Activated CD8-positive, alpha-beta T cell treated with anti-CD3 and anti-CD28 coated beads for 36 hours (primary cell): Measurements from ENCODE around the gene ATXN1. TPM values are rescaled to one million over a fixed set of nuclear protein-coding genes. Genes with fewer than 3 reads are reported as not detected.

Source experiments
- ATAC-seq: fragments of 200-7000 bp; cut with Tn5 transposase; one replicate; pipeline ENCODE4 v1.10.0; 2021; ENCODE audit warnings: mild to moderate bottlenecking, moderate library complexity
- CTCF ChIA-PET: fragments of 350-600 bp; sonication (Branson Sonifier 250); formaldehyde crosslinking; loops from one replicate; lab custom pipeline; 2021; ENCODE audit warnings: antibody characterized with exemption; lab: Charles Lee
- POLR2A ChIA-PET: fragments of 350-600 bp; sonication (Branson Sonifier 250); formaldehyde crosslinking; loops from one replicate; lab custom pipeline; 2021; ENCODE audit warnings: antibody characterized with exemption; lab: Charles Lee
- DNase-seq: peaks from one replicate; pipeline ENCODE4 v3.0.0-alpha.2; 2020
- H3K27ac Mint-ChIP-seq: one replicate; pipeline ENCODE4 v1.8.0; 2021; ENCODE audit warnings: mild to moderate bottlenecking, mixed read lengths
- H3K27me3 Mint-ChIP-seq: one replicate; pipeline ENCODE4 v1.8.0; 2021; ENCODE audit warnings: mixed read lengths
- H3K36me3 Mint-ChIP-seq: one replicate; pipeline ENCODE4 v1.8.0; 2021; ENCODE audit warnings: low read depth, mixed read lengths
- H3K4me1 Mint-ChIP-seq: one replicate; pipeline ENCODE4 v1.8.0; 2021; ENCODE audit warnings: low read depth, mixed read lengths
- H3K4me3 Mint-ChIP-seq: one replicate; pipeline ENCODE4 v1.8.0; 2021; ENCODE audit warnings: mild to moderate bottlenecking, moderate library complexity, mixed read lengths
- H3K9me3 Mint-ChIP-seq: one replicate; pipeline ENCODE4 v1.8.0; 2021; ENCODE audit warnings: mixed read lengths
- intact Hi-C: fragments of 100-400 bp; cut with micrococcal nuclease; formaldehyde crosslinking; loops from one replicate; pipeline ENCODE4 v1.10.0; 2022
- total RNA-seq, 2 experiments: library from RNA; stranded (reverse); gene quantifications; one replicate each; pipeline ENCODE4 v1.2.3, GENCODE V29; 2021
- TF ChIP-seq, protein P1 (sequence below): fragments of 200-600 bp; IDR thresholded peaks from one replicate; pipeline ENCODE4 v1.8.0; 2022; ENCODE audit warnings: antibody characterized with exemption, mild to moderate bottlenecking

ATXN1 gene
- total RNA-seq, 2 experiments from 2014 or later: 35.4 to 40.8 TPM

DNA sequence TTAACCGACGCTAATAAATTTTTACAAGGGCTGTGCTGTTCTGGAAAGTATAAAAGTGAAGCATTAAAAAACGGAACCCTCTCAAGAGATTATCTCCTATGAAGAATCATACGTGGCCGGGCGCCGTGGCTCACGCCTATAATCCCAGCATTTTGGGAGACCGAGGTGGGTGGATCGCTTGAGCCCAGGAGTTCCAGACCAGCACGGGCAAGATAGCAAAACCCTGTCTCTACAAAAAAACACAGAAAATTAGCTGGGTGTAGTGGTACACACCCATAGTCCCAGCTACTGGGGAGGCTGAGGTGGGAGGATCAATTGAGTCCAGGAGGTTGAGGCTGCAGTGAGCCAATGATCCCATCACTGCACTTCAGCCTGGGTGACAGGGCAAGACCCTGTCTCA is 439.4 kb downstream of the ATXN1 start:
- Mint-ChIP-seq H3K9me3 (no peaks in the 10 kb centered on the region), H3K27ac (peak overlapping the region; percentile 94), H3K4me3 (no peak overlapping the region), H3K4me1 (peaks cover 86% of the 10 kb centered on the region), H3K36me3 (peaks cover 32% of the 10 kb centered on the region), H3K27me3 (no peaks in the 10 kb centered on the region)
- intact Hi-C loops: loop anchor here (5.0 to 10.0 kb wide), 3 partner anchors 190 to 633 kb away; no protein-coding TSS in a partner anchor
- TF ChIP-seq, protein P1, sequence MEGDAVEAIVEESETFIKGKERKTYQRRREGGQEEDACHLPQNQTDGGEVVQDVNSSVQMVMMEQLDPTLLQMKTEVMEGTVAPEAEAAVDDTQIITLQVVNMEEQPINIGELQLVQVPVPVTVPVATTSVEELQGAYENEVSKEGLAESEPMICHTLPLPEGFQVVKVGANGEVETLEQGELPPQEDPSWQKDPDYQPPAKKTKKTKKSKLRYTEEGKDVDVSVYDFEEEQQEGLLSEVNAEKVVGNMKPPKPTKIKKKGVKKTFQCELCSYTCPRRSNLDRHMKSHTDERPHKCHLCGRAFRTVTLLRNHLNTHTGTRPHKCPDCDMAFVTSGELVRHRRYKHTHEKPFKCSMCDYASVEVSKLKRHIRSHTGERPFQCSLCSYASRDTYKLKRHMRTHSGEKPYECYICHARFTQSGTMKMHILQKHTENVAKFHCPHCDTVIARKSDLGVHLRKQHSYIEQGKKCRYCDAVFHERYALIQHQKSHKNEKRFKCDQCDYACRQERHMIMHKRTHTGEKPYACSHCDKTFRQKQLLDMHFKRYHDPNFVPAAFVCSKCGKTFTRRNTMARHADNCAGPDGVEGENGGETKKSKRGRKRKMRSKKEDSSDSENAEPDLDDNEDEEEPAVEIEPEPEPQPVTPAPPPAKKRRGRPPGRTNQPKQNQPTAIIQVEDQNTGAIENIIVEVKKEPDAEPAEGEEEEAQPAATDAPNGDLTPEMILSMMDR: no peak
- CTCF ChIA-PET: interaction anchor here (1.7 to 3.4 kb wide), 2 partner anchors 11 to 426 kb away, joined by 3 to 29 read pairs; no protein-coding TSS in a partner anchor
- ATAC-seq: no peak
- POLR2A ChIA-PET: interaction anchor here (0.6 to 0.9 kb wide), 2 partner anchors 440 to 441 kb away, joined by 3 read pairs; partner anchors contain the start of gene ATXN1
- DNase-seq: no peak

DNA sequence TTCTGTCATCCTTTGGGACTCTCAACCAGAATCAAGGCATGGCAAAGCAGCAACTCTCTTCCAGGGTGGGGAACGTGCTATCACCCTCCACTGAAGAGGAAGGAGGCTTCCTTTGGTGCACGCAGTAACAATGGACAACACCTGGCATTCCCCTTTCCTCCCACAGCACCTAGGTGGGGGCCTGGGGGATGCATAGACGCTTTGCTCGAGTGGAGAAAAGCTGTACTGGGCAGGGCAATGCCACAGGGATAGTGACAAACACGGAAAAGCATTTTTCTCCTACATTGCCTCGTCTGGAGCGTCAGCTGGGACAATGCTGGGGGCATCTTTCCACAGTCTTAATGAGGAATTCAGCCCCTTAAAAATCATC is 439.9 kb downstream of the ATXN1 start:
- Mint-ChIP-seq H3K27ac (peak overlapping the region; percentile 94), H3K4me1 (peaks cover 88% of the 10 kb centered on the region), H3K4me3 (no peak overlapping the region), H3K36me3 (peaks cover 27% of the 10 kb centered on the region), H3K27me3 (no peaks in the 10 kb centered on the region), H3K9me3 (no peaks in the 10 kb centered on the region)
- intact Hi-C loops: loop anchor here (5.0 to 10.0 kb wide), 3 partner anchors 189 to 633 kb away; no protein-coding TSS in a partner anchor
- CTCF ChIA-PET: interaction anchor here (1.6 to 4.9 kb wide), 2 partner anchors 11 to 442 kb away, joined by 8 to 54 read pairs; no protein-coding TSS in a partner anchor
- DNase-seq (no peak), ATAC-seq (no peak)
- TF ChIP-seq, protein P1: no peak
- POLR2A ChIA-PET: no interaction called here

DNA sequence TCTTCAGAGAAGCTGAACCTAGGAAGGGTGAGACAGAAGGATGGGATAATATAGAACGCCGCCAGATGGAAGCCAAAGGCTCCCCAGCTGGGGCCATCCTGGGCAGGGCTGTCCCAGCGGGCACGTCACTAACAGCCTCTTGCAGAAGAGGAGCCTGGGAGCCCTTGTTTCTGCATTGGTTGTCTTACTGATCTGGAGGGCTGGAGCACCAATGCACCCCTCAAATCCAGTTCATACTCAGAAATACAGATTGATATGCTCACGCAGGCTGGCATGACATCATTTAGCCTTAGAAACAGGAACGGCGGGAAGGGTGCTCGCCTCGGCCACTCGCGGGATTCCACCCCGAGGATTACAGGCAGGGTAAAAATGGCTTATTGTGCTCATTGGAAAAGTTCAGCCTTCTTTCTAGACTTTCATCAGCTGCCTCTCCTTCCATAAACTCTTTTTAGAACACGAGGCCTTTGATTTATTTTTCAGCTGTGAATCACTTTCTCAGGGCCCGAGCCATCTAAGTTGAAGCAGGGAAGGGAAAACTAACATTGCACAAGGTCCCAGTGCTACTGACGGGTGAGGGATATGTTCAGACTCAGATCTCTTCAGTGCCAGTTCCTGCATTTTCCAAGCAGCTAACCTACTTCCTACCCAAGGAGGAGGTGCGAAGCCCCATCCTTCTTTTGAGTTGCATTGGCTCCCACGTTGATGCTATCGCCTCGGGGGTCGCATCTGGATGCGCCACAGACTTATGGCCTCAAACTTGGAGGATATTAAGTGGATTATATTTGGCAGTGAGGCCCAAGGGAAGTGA is 440.5 kb downstream of the ATXN1 start:
- POLR2A ChIA-PET: interaction anchor here (0.7 to 0.8 kb wide), 2 partner anchors 100 to 155 kb away, joined by 4 read pairs; no protein-coding TSS in a partner anchor
- Mint-ChIP-seq H3K27me3 (no peaks in the 10 kb centered on the region), H3K36me3 (peaks cover 23% of the 10 kb centered on the region), H3K9me3 (no peaks in the 10 kb centered on the region), H3K27ac (peak overlapping the region; percentile 94), H3K4me1 (peaks cover 86% of the 10 kb centered on the region), H3K4me3 (peak overlapping the region; percentile 61)
- intact Hi-C loops: loop anchor here (5.0 to 10.0 kb wide), 3 partner anchors 188 to 634 kb away; no protein-coding TSS in a partner anchor
- CTCF ChIA-PET: interaction anchor here (1.5 to 4.9 kb wide), 3 partner anchors 12 to 443 kb away, joined by 4 to 54 read pairs (median 8); no protein-coding TSS in a partner anchor
- ATAC-seq: no peak
- DNase-seq: peak; percentile 20
- TF ChIP-seq, protein P1: no peak

DNA sequence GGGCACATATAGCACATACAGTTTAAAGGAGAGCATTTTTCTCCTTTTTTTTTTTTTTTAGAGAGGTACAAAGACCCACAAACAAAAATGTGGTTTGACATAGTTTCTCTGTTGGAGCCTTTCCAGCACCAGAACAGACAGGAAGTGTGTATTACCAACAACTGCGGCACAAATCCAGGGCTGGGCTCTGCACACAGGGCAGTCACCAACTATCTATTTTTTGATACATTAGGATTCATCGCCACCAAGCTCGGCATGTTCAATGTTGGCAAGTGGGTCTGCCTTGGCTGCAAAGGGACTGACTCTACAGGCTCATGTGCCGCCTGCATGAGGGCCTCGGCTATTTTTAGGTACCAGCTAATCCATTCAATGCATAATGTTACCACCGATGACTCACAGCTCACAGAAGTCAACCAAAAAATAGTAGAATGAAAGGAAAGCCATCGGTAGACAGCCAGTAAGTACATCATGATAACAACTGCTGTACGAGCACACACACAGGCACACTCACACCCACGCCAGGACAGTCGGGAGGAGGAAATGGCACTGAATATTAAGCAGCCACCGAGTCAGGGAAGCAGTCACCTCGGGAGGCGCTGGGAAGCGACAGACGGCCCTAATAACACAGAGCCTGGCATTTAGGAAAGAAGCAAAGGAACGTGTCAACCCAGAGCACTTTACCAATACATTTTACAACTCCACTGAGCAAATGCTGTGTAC is 441.3 kb downstream of the ATXN1 start:
- peak overlapping the region; percentile 61 for H3K4me3 Mint-ChIP-seq
- H3K36me3 Mint-ChIP-seq: peaks cover 19% of the 10 kb centered on the region
- H3K27me3 Mint-ChIP-seq: no peaks in the 10 kb centered on the region
- peaks cover 78% of the 10 kb centered on the region for H3K4me1 Mint-ChIP-seq
- DNase-seq (peak; percentile 82), ATAC-seq (peak; percentile 56)
- POLR2A ChIA-PET: interaction anchor here (0.6 to 0.8 kb wide), 3 partner anchors 30 to 156 kb away, joined by 3 to 4 read pairs (median 4); no protein-coding TSS in a partner anchor
- H3K9me3 Mint-ChIP-seq: no peaks in the 10 kb centered on the region
- TF ChIP-seq, protein P1: no peak
- intact Hi-C loops: loop anchor here (5.0 to 10.0 kb wide), 3 partner anchors 188 to 635 kb away; no protein-coding TSS in a partner anchor
- CTCF ChIA-PET: interaction anchor here (1.5 to 4.9 kb wide), 4 partner anchors 13 to 444 kb away, joined by 4 to 54 read pairs (median 13); no protein-coding TSS in a partner anchor
- H3K27ac Mint-ChIP-seq: peak overlapping the region; percentile 94
